Esophagus muscularis mucosa (tissue), 4 donors: Measurements from ENCODE around the gene HOXC9. TPM values are rescaled to one million over a fixed set of nuclear protein-coding genes. Genes with fewer than 3 reads are reported as not detected.

Source experiments
- DNase-seq: peaks from one replicate; pipeline ENCODE4 v3.0.0-alpha.2; 2017; ENCODE audit errors: extremely low spot score
- H3K27ac ChIP-seq, 4 donors: fragments of 200-600 bp; sonication (generic); replicated peaks in 1 of 4; 1 replicate in 3 of 4; 2 replicates in 1 of 4; pipeline ENCODE4 v1.5.1; 2016 to 2019; ENCODE audit warnings: mild to moderate bottlenecking in 1 of 4
- H3K27me3 ChIP-seq, 4 donors: fragments of 200-600 bp; sonication (generic); one replicate each; pipeline versions ENCODE4 v1.5.1 to v1.6.0; 2016 to 2019
- H3K36me3 ChIP-seq, 4 donors: fragments of 200-600 bp; sonication (generic); one replicate each; pipeline ENCODE4 v1.5.1; 2016 to 2019
- H3K4me1 ChIP-seq, 4 donors: fragments of 200-600 bp; sonication (generic); one replicate each; pipeline ENCODE4 v1.5.1; 2016 to 2019
- H3K4me3 ChIP-seq, 4 donors: fragments of 200-600 bp; sonication (generic); 1 replicate in 2 of 4; 2 replicates in 2 of 4; pipeline ENCODE4 v1.5.1; 2016 to 2019; ENCODE audit warnings: mild to moderate bottlenecking in 4 of 4, moderate library complexity in 1 of 4
- H3K9me3 ChIP-seq, 4 donors: fragments of 200-600 bp; sonication (generic); 1 replicate in 3 of 4; 2 replicates in 1 of 4; pipeline ENCODE4 v1.5.1; 2016 to 2019
- CTCF ChIP-seq, 3 experiments: fragments of 200-600 bp in 2 of 3; fragments of 450-650 bp in 1 of 3; sonication (generic) in 2 of 3; IDR thresholded peaks; one replicate each; pipeline ENCODE4 v1.5.1; 2017 to 2019; ENCODE audit warnings: antibody characterized with exemption in 3 of 3, mild to moderate bottlenecking in 2 of 3, moderate library complexity in 1 of 3
- EP300 ChIP-seq: sonication (generic); formaldehyde crosslinking; IDR thresholded peaks from one replicate; pipeline ENCODE4 v1.6.1; 2017; ENCODE audit warnings: antibody characterized with exemption
- POLR2A ChIP-seq: fragments of 450-650 bp; IDR thresholded peaks from one replicate; pipeline ENCODE4 v1.6.1; 2017; ENCODE audit warnings: antibody characterized with exemption, moderate library complexity, mild to moderate bottlenecking, low read depth
- POLR2AphosphoS5 ChIP-seq, 2 donors: sonication (generic); formaldehyde crosslinking; IDR thresholded peaks; one replicate each; pipeline ENCODE4 v1.6.1; 2017; ENCODE audit warnings: antibody characterized with exemption in 2 of 2
- WGBS: methylation state at CpG from one replicate; pipeline ENCODE4 v1.1.5; 2018; 5-methylcytosine and 5-hydroxymethylcytosine counted together
- intact Hi-C: fragments of 100-400 bp; cut with DNase I; formaldehyde crosslinking; loops from one replicate; pipeline ENCODE4 v1.15.1; 2023
- total RNA-seq, 4 donors: library from RNA; depleted of rRNA; stranded (reverse); fragments of >200 nt; gene quantifications; one replicate each; pipeline versions ENCODE4 v1.1.0 to v1.2.1, GENCODE V29; 2016

The HOXC9 gene
- total RNA-seq, 4 donors from 2014 or later: not detected

GRCh38 chr12:53955036-53955775, 44.8 kb upstream of the HOXC9 start:
- no peaks in the 10 kb centered on the region for H3K9me3 ChIP-seq
- 5% methylated on average over 33 of the region's 86 CpGs for WGBS
- peaks cover 10 to 100% (median 98%) of the 10 kb centered on the region in 4 donors for H3K27me3 ChIP-seq
- peaks cover 7 to 45% (median 31%) of the 10 kb centered on the region in 4 donors for H3K4me1 ChIP-seq
- no peaks in the 10 kb centered on the region for H3K36me3 ChIP-seq
- H3K4me3 ChIP-seq: no peak overlapping the region
- no peak for TF ChIP-seq EP300
- no peak for TF ChIP-seq POLR2AphosphoS5 (IDR thresholded peaks at IDR 0.05)
- no peak for TF ChIP-seq CTCF (IDR thresholded peaks at IDR 0.05)
- no peak for TF ChIP-seq POLR2A
- no peak for DNase-seq
- intact Hi-C loops: no loop called here
- H3K27ac ChIP-seq: no peak overlapping the region

GRCh38 chr12:53955776-53956250, 44.1 kb upstream of the HOXC9 start:
- Histone ChIP-seq H3K4me1 (peaks cover 7 to 48% (median 34%) of the 10 kb centered on the region in 4 donors), H3K36me3 (no peaks in the 10 kb centered on the region), H3K27ac (no peak overlapping the region), H3K9me3 (no peaks in the 10 kb centered on the region), H3K4me3 (no peak overlapping the region), H3K27me3 (peaks cover 10 to 100% (median 98%) of the 10 kb centered on the region in 4 donors)
- intact Hi-C loops: no loop called here
- DNase-seq: no peak
- 9% methylated on average over 10 of the region's 10 CpGs for WGBS
- TF ChIP-seq CTCF (IDR thresholded peaks at IDR 0.05): no peak
- no peak for TF ChIP-seq POLR2A
- TF ChIP-seq POLR2AphosphoS5 (IDR thresholded peaks at IDR 0.05): no peak
- no peak for TF ChIP-seq EP300

- H3K9me3 ChIP-seq: no peaks in the 10 kb centered on the region
- TF ChIP-seq POLR2A: no peak
- no peak for TF ChIP-seq POLR2AphosphoS5 (IDR thresholded peaks at IDR 0.05)
- intact Hi-C loops: no loop called here
- H3K27me3 ChIP-seq: peaks cover 10 to 100% (median 98%) of the 10 kb centered on the region in 4 donors
- DNase-seq: no peak
- H3K4me1 ChIP-seq: peaks cover 9 to 48% (median 34%) of the 10 kb centered on the region in 4 donors
- no peak overlapping the region for H3K4me3 ChIP-seq
- H3K36me3 ChIP-seq: no peaks in the 10 kb centered on the region
- H3K27ac ChIP-seq: no peak overlapping the region
- 13% methylated on average over 23 of the region's 25 CpGs for WGBS
Measured at GRCh38 chr12:53956251-53956887, 43.6 kb upstream of the HOXC9 start.

- WGBS: 12% methylated on average over 3 of the region's 11 CpGs
- H3K27ac ChIP-seq: no peak overlapping the region
- peaks cover 10 to 100% (median 98%) of the 10 kb centered on the region in 4 donors for H3K27me3 ChIP-seq
- no peak overlapping the region for H3K4me3 ChIP-seq
- peaks cover 7 to 45% (median 31%) of the 10 kb centered on the region in 4 donors for H3K4me1 ChIP-seq
- no peaks in the 10 kb centered on the region for H3K9me3 ChIP-seq
- no peaks in the 10 kb centered on the region for H3K36me3 ChIP-seq
- intact Hi-C loops: no loop called here
- no peak for DNase-seq
- TF ChIP-seq EP300 (no peak), POLR2A (no peak), POLR2AphosphoS5 (IDR thresholded peaks at IDR 0.05) (no peak), CTCF (IDR thresholded peaks at IDR 0.05) (no peak)
Measured at GRCh38 chr12:53956914-53957536, 42.9 kb upstream of the HOXC9 start.

GRCh38 chr12:53958128-53958527, 41.8 kb upstream of the HOXC9 start:
- Histone ChIP-seq H3K4me3 (no peak overlapping the region), H3K36me3 (no peaks in the 10 kb centered on the region), H3K27me3 (peaks cover 11 to 100% (median 98%) of the 10 kb centered on the region in 4 donors), H3K27ac (no peak overlapping the region), H3K4me1 (peaks cover 5 to 38% (median 23%) of the 10 kb centered on the region in 4 donors), H3K9me3 (no peaks in the 10 kb centered on the region)
- intact Hi-C loops: no loop called here
- TF ChIP-seq POLR2A (no peak), POLR2AphosphoS5 (IDR thresholded peaks at IDR 0.05) (no peak), CTCF (IDR thresholded peaks at IDR 0.05) (no peak), EP300 (no peak)
- no peak for DNase-seq
- WGBS: 17% methylated on average over 3 of the region's 3 CpGs
